Transverse colon (tissue), 4 donors: Measurements from ENCODE around the gene ZNF524.

Experiments used
- CTCF ChIP-seq, 5 experiments: fragments of 200-600 bp in 3 of 5; fragments of 450-650 bp in 2 of 5; sonication (generic) in 3 of 5; IDR thresholded peaks; 1 replicate in 2 of 5; 2 replicates in 3 of 5; pipeline ENCODE4 v1.5.1; 2016 to 2017; ENCODE audit warnings: antibody characterized with exemption in 5 of 5, inconsistent platforms in 3 of 5, mild to moderate bottlenecking in 2 of 5, moderate library complexity in 1 of 5
- POLR2A ChIP-seq: fragments of 450-650 bp; IDR thresholded peaks from one replicate; pipeline ENCODE4 v1.6.1; 2016; ENCODE audit warnings: antibody characterized with exemption, mild to moderate bottlenecking, moderate library complexity
- POLR2AphosphoS5 ChIP-seq, 3 donors: sonication (generic); formaldehyde crosslinking; IDR thresholded peaks; one replicate each; pipeline ENCODE4 v1.6.1; 2016; ENCODE audit warnings: antibody characterized with exemption in 3 of 3

GRCh38 chr19:55625004-55625326 lies 24.9 kb downstream of the ZNF524 start:
- TF ChIP-seq CTCF (IDR thresholded peaks at IDR 0.05) (no peak), POLR2AphosphoS5 (IDR thresholded peaks at IDR 0.05) (no peak), POLR2A (no peak)
